NT2/D1 (cell line): ENCODE measurements around the gene SLC6A18.

Experiments used
- DNase-seq: peaks from one replicate; pipeline ENCODE4 v3.0.0-alpha.2; 2011; ENCODE audit warnings: low read depth, low spot score
- H3K27me3 ChIP-seq: 2 replicates; pipeline ENCODE4 v1.6.0; 2011; ENCODE audit warnings: mild to moderate bottlenecking; ENCODE audit not compliant: insufficient read length, insufficient read depth
- H3K36me3 ChIP-seq: 2 replicates; pipeline ENCODE4 v1.6.1; 2011; ENCODE audit warnings: mild to moderate bottlenecking, low read length, mixed read lengths; ENCODE audit not compliant: insufficient read depth, insufficient read length
- H3K4me1 ChIP-seq: 2 replicates; pipeline ENCODE4 v1.5.1; 2011; ENCODE audit not compliant: insufficient read depth, insufficient read length
- H3K4me3 ChIP-seq: 2 replicates; pipeline ENCODE4 v1.5.1; 2011; ENCODE audit warnings: low read depth; ENCODE audit not compliant: insufficient read length
- H3K9ac ChIP-seq: 2 replicates; pipeline ENCODE4 v1.6.0; 2011; ENCODE audit warnings: low read depth; ENCODE audit not compliant: insufficient read length
- H3K9me3 ChIP-seq: 2 replicates; pipeline ENCODE4 v1.5.1; 2011; ENCODE audit warnings: mild to moderate bottlenecking, low read length; ENCODE audit not compliant: insufficient read depth
- SUZ12 ChIP-seq: IDR thresholded peaks from 2 replicates; pipeline ENCODE4 v1.6.1; 2011; ENCODE audit not compliant: insufficient read length, insufficient read depth; ENCODE audit errors: extremely low read depth
- YY1 ChIP-seq: IDR thresholded peaks from 2 replicates; pipeline ENCODE4 v1.6.1; 2011; ENCODE audit not compliant: insufficient read length, insufficient read depth
- ZNF274 ChIP-seq: IDR thresholded peaks from 2 replicates; pipeline ENCODE4 v1.6.1; 2011; ENCODE audit warnings: mild to moderate bottlenecking, low read depth, low read length

SLC6A18 gene

GRCh38 chr5:1184481-1184880 lies 40.7 kb upstream of the SLC6A18 start:
- H3K4me1 ChIP-seq = peaks cover 15% of the 10 kb centered on the region
- H3K9ac ChIP-seq = no peak overlapping the region
- H3K27me3 ChIP-seq = no peaks in the 10 kb centered on the region
- no peak for TF ChIP-seq SUZ12
- no peak for TF ChIP-seq YY1
- TF ChIP-seq ZNF274 = no peak
- H3K4me3 ChIP-seq = no peak overlapping the region
- no peak for DNase-seq
- no peaks in the 10 kb centered on the region for H3K9me3 ChIP-seq
- no peaks in the 10 kb centered on the region for H3K36me3 ChIP-seq

GRCh38 chr5:1185038-1185627 lies 40.0 kb upstream of the SLC6A18 start:
- peaks cover 15% of the 10 kb centered on the region for H3K4me1 ChIP-seq
- no peak for DNase-seq
- H3K9me3 ChIP-seq = no peaks in the 10 kb centered on the region
- no peak overlapping the region for H3K9ac ChIP-seq
- TF ChIP-seq SUZ12 = no peak
- TF ChIP-seq YY1 = no peak
- no peak for TF ChIP-seq ZNF274
- no peaks in the 10 kb centered on the region for H3K36me3 ChIP-seq
- no peak overlapping the region for H3K4me3 ChIP-seq
- H3K27me3 ChIP-seq = no peaks in the 10 kb centered on the region

- H3K9ac ChIP-seq = no peak overlapping the region
- no peaks in the 10 kb centered on the region for H3K27me3 ChIP-seq
- DNase-seq = no peak
- no peaks in the 10 kb centered on the region for H3K9me3 ChIP-seq
- H3K4me3 ChIP-seq = no peak overlapping the region
- no peaks in the 10 kb centered on the region for H3K36me3 ChIP-seq
- H3K4me1 ChIP-seq = peaks cover 15% of the 10 kb centered on the region
- TF ChIP-seq ZNF274 = no peak
- TF ChIP-seq SUZ12 = no peak
- TF ChIP-seq YY1 = no peak
These were observed 39.4 kb upstream of the SLC6A18 start for GRCh38 chr5:1185629-1186350.

GRCh38 chr5:1186351-1187233 lies 38.6 kb upstream of the SLC6A18 start:
- H3K4me1 ChIP-seq = peaks cover 14% of the 10 kb centered on the region
- H3K9me3 ChIP-seq = no peaks in the 10 kb centered on the region
- DNase-seq = no peak

GRCh38 chr5:1187234-1187949 lies 37.8 kb upstream of the SLC6A18 start:
- H3K9me3 ChIP-seq = no peaks in the 10 kb centered on the region
- H3K4me1 ChIP-seq = peaks cover 12% of the 10 kb centered on the region
- no peak overlapping the region for H3K4me3 ChIP-seq
- H3K36me3 ChIP-seq = no peaks in the 10 kb centered on the region
- no peak overlapping the region for H3K9ac ChIP-seq
- DNase-seq = no peak
- no peak for TF ChIP-seq ZNF274
- no peak for TF ChIP-seq SUZ12
- no peak for TF ChIP-seq YY1
- H3K27me3 ChIP-seq = peaks cover 3% of the 10 kb centered on the region

More at GRCh38 chr5:1186351-1187233, 38.6 kb upstream of the SLC6A18 start:
- Histone ChIP-seq H3K4me3 (no peak overlapping the region), H3K9ac (no peak overlapping the region), H3K36me3 (no peaks in the 10 kb centered on the region), H3K27me3 (no peaks in the 10 kb centered on the region)
- TF ChIP-seq SUZ12 = no peak
- TF ChIP-seq YY1 = no peak
- no peak for TF ChIP-seq ZNF274

GRCh38 chr5:1187950-1188334 lies 37.2 kb upstream of the SLC6A18 start:
- Histone ChIP-seq H3K36me3 (no peaks in the 10 kb centered on the region), H3K4me1 (peaks cover 8% of the 10 kb centered on the region), H3K9ac (no peak overlapping the region), H3K9me3 (no peaks in the 10 kb centered on the region), H3K4me3 (no peak overlapping the region), H3K27me3 (peaks cover 6% of the 10 kb centered on the region)
- TF ChIP-seq SUZ12 = no peak
- no peak for TF ChIP-seq YY1
- no peak for TF ChIP-seq ZNF274
- DNase-seq = no peak
